ENCODE measurements around the gene UCN2.

UCN2 gene

GRCh38 chr3:48572517-48572916 is 8.9 kb upstream of the UCN2 start:
- no peaks in the 10 kb centered on the region for H3K9me3 Mint-ChIP-seq (ENCODE audit: low read depth)
- no peaks in the 10 kb centered on the region for H3K4me1 Mint-ChIP-seq (ENCODE audit: low read depth)
- no peaks in the 10 kb centered on the region for H3K27me3 Mint-ChIP-seq
- no peak overlapping the region for H3K27ac Mint-ChIP-seq
- H3K36me3 Mint-ChIP-seq = no peaks in the 10 kb centered on the region
- H3K4me3 Mint-ChIP-seq = no peak overlapping the region

DNA sequence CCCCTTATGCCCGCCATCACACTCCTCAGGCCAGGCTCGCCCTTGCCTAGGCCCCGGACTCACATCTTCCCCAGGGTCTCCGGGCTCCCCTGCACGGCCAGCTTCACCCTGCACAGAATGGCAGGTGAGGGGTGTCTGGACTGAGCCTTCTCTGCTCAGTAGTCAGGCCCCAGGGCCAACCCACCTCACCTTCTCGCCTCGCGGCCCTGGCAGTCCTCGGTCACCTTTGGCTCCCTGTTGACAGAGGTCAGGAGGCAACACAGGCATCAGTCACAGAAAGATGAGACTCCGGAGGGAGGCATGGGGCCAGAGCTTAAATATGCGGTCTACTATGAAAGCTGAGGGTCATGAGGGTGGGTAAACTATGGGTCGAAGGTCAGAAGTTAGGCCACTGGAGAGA is 8.4 kb upstream of the UCN2 start:
- no peaks in the 10 kb centered on the region for H3K9me3 Mint-ChIP-seq (ENCODE audit: low read depth)
- no peak overlapping the region for H3K27ac Mint-ChIP-seq
- no peaks in the 10 kb centered on the region for H3K27me3 Mint-ChIP-seq
- H3K4me1 Mint-ChIP-seq (ENCODE audit: low read depth) = no peaks in the 10 kb centered on the region
- no peak overlapping the region for H3K4me3 Mint-ChIP-seq
- H3K36me3 Mint-ChIP-seq = no peaks in the 10 kb centered on the region

- H3K4me1 Mint-ChIP-seq (ENCODE audit: low read depth) = no peaks in the 10 kb centered on the region
- no peaks in the 10 kb centered on the region for H3K9me3 Mint-ChIP-seq (ENCODE audit: low read depth)
- no peaks in the 10 kb centered on the region for H3K36me3 Mint-ChIP-seq
- no peaks in the 10 kb centered on the region for H3K27me3 Mint-ChIP-seq
- H3K4me3 Mint-ChIP-seq = no peak overlapping the region
- no peak overlapping the region for H3K27ac Mint-ChIP-seq
These were observed 6.3 kb upstream of the UCN2 start for GRCh38 chr3:48569808-48570450.

DNA sequence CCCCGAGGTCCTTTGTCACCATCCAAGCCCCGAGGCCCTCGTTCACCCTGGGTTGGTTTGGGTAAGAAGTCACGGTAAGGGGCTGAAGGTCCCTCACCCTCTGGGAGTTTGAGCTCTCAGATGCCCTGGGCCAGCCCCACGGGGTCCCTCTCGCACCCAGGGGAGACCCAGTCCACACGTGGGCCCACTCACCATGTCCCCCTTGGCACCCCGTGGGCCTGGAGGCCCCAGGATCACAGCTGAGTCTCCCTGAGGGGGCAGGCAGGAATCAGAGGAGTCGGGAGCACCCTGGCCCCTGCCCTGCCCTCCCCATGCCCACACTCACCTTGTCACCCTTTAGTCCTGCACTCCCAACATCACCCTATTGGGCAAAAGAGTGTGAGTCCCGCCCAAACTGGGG is 5.8 kb upstream of the UCN2 start:
- no peaks in the 10 kb centered on the region for H3K27me3 Mint-ChIP-seq
- no peaks in the 10 kb centered on the region for H3K9me3 Mint-ChIP-seq (ENCODE audit: low read depth)
- H3K4me1 Mint-ChIP-seq (ENCODE audit: low read depth) = no peaks in the 10 kb centered on the region
- no peaks in the 10 kb centered on the region for H3K36me3 Mint-ChIP-seq
- no peak overlapping the region for H3K4me3 Mint-ChIP-seq
- H3K27ac Mint-ChIP-seq = no peak overlapping the region

- Mint-ChIP-seq H3K27me3 (no peaks in the 10 kb centered on the region), H3K27ac (no peak overlapping the region), H3K9me3 (ENCODE audit: low read depth) (no peaks in the 10 kb centered on the region), H3K4me3 (no peak overlapping the region), H3K4me1 (ENCODE audit: low read depth) (no peaks in the 10 kb centered on the region), H3K36me3 (no peaks in the 10 kb centered on the region)
These were observed 4.9 kb upstream of the UCN2 start for GRCh38 chr3:48568476-48568875.

DNA sequence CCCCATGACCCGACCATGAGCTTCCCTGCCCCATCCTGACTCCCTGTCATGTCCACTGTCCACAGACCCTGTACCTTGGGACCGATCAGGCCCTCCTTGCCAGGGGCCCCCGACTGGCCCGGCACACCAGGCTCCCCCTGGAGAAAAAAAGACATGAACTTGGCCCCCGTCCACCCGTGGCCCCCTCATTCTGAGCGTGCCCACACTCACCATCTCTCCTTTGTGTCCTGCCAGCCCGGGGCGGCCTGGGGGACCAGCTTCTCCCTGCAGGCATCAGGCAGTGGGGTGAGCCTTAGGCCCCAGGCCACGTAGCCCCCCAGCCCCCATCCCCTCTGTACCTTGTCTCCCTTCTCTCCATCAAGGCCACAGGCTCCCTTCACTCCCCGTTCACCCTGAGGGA is 3.9 kb upstream of the UCN2 start:
- Mint-ChIP-seq H3K27ac (no peak overlapping the region), H3K4me1 (ENCODE audit: low read depth) (no peaks in the 10 kb centered on the region), H3K27me3 (no peaks in the 10 kb centered on the region), H3K9me3 (ENCODE audit: low read depth) (no peaks in the 10 kb centered on the region), H3K4me3 (no peak overlapping the region), H3K36me3 (no peaks in the 10 kb centered on the region)

DNA sequence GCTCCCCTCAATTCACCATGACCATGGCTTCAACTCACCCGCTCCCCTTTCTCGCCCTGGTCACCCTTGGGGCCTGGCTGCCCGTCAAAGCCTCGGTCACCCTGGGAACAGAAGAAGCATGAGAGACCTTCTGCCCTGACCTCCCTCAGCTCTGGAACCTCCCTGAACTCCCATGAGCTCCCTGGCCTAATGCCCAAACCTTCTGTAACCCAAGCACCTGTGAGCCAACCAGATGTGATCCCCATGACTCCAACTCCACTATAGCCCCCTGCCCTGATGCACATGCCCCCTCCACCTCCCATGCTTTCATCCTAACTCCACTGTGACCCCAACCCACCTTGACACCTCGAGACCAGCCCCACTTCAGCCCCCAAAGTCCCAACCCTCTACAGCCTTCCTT is 3.5 kb upstream of the UCN2 start:
- Mint-ChIP-seq H3K9me3 (ENCODE audit: low read depth) (no peaks in the 10 kb centered on the region), H3K36me3 (no peaks in the 10 kb centered on the region)

GRCh38 chr3:48566401-48566760 is 2.8 kb upstream of the UCN2 start:
- Mint-ChIP-seq H3K27me3 (no peaks in the 10 kb centered on the region), H3K27ac (no peak overlapping the region), H3K4me1 (ENCODE audit: low read depth) (no peaks in the 10 kb centered on the region), H3K4me3 (no peak overlapping the region), H3K9me3 (ENCODE audit: low read depth) (no peaks in the 10 kb centered on the region), H3K36me3 (no peaks in the 10 kb centered on the region)

More for the DNA sequence above, 3.5 kb upstream of the UCN2 start:
- Mint-ChIP-seq H3K4me3 (no peak overlapping the region), H3K4me1 (ENCODE audit: low read depth) (no peaks in the 10 kb centered on the region), H3K27me3 (no peaks in the 10 kb centered on the region), H3K27ac (no peak overlapping the region)

DNA sequence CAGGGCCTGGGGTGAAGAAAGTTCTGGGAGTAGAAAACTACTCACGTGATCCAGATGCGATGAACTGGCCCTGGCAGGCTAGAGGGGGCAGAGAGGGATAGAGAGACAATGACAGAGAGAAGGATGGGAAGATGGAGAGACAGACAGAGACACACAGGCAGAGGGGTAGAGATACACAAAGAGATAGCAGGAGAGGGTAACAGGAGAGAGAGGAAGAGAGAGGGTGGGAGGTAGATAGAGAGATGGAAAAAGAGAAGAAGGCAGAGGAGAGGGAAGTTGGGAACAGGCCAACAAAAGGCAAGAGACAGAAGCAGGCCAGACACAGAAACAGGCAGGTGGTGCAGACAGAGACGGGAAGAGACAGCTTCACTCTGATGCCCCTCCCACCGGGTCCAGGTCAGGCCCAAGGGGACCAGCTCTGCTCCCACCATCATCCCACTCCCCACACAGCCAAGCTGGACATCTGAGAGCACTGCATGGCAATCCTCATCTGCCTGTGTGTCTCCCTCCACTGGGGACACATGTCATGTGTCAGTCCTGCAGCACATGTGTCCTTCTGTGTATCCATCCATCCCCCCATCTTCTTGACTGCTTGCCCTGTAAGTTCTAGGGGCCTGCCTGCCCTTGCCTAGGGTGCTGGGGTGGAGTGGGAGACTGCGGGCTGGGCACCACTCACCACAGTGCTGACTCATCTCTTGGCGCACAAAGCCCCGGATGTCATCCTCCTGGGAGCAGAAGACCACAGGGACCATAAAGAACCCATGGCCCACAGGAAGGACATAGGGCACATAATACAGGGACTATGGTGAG is 2.2 kb upstream of the UCN2 start:
- no peaks in the 10 kb centered on the region for H3K4me1 Mint-ChIP-seq (ENCODE audit: low read depth)
- H3K4me3 Mint-ChIP-seq = no peak overlapping the region
- no peaks in the 10 kb centered on the region for H3K27me3 Mint-ChIP-seq
- H3K36me3 Mint-ChIP-seq = no peaks in the 10 kb centered on the region
- no peak overlapping the region for H3K27ac Mint-ChIP-seq
- H3K9me3 Mint-ChIP-seq (ENCODE audit: low read depth) = no peaks in the 10 kb centered on the region

GRCh38 chr3:48565186-48565585 is 1.6 kb upstream of the UCN2 start:
- Mint-ChIP-seq H3K36me3 (no peaks in the 10 kb centered on the region), H3K9me3 (ENCODE audit: low read depth) (no peaks in the 10 kb centered on the region), H3K27ac (no peak overlapping the region), H3K4me3 (no peak overlapping the region), H3K4me1 (ENCODE audit: low read depth) (no peaks in the 10 kb centered on the region), H3K27me3 (no peaks in the 10 kb centered on the region)

DNA sequence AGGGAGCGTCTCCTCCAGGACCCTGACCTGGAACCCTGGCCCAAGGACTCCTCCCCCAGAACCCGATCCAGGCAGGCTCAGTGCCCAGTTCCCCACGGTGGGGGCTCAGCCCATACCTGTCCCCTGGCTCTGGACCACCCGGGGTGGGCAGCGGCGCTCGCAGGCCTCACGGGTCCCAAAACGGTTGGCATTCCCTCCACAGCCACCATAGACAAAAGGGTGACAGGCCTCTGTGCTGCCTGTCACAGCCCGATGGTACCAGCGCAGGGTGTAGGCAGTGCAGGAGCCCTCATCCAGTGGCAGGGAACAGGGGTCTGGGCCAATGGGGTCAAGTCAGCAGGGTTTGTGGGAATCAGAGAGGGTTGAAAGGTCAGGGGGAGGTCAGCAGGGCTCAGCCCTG is 1.1 kb upstream of the UCN2 start:
- no peaks in the 10 kb centered on the region for H3K27me3 Mint-ChIP-seq
- no peaks in the 10 kb centered on the region for H3K4me1 Mint-ChIP-seq (ENCODE audit: low read depth)
- H3K9me3 Mint-ChIP-seq (ENCODE audit: low read depth) = no peaks in the 10 kb centered on the region
- no peak overlapping the region for H3K27ac Mint-ChIP-seq
- H3K36me3 Mint-ChIP-seq = no peaks in the 10 kb centered on the region
- no peak overlapping the region for H3K4me3 Mint-ChIP-seq

DNA sequence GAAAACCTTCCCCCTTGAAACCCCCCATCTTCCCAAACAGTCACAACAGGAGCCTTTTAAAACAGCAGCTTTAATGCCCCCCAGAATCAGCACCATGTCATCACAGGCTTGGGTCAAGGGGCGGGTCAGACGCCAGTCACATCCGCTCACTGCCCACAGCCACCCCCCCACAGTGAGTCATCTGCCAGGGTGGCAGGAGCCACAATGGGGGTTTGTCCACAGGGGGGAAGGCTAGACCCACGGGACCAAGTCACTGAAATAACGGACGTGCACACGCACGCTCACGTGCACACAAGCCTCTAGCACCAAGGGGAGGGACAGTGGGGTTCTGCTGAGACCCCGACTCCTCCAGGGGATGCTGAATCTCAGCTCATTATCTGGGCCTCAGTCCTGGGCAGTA is 441 bp upstream of the UCN2 start:
- Mint-ChIP-seq H3K4me3 (no peak overlapping the region), H3K27ac (no peak overlapping the region), H3K9me3 (ENCODE audit: low read depth) (no peaks in the 10 kb centered on the region), H3K27me3 (no peaks in the 10 kb centered on the region), H3K36me3 (no peaks in the 10 kb centered on the region), H3K4me1 (ENCODE audit: low read depth) (no peaks in the 10 kb centered on the region)

GRCh38 chr3:48562367-48563095 is 1.1 kb downstream of the UCN2 start:
- Mint-ChIP-seq H3K9me3 (ENCODE audit: low read depth) (no peaks in the 10 kb centered on the region), H3K36me3 (no peaks in the 10 kb centered on the region), H3K4me1 (ENCODE audit: low read depth) (peaks cover 10% of the 10 kb centered on the region), H3K27ac (no peak overlapping the region), H3K4me3 (no peak overlapping the region), H3K27me3 (no peaks in the 10 kb centered on the region)

DNA sequence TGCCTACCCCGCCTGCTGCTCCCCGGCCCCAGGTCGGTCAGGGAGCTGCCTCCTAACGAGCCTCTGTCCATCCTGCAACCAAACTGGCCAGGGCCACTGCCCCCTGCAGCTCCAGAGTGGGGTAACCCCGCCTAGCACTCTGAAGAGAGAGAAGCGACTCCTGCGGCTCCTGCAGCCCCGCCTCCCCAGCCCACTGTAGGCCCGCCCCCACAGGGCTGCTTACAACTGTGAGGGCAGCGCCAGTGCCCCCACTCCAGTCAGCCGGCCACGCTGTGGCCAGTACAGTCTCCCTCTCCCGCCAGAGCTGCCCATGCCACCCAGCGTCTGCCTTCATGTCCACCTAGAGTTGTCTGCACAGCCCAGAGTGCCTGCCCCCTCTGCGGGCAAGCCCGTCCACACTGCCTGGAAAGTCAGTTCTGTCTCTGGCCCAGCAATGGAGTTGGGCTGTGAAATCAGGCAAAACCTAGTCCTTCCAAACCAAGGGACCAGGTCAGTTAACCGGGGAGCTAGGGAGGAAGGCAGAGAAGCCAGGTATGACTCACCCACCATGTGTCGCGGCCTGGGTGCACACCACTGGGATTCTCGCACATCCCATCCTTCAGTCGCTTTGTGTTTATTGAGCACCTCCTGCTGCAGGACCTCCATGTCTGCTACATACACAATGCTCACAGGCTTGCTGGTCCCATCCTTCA is 2.4 kb downstream of the UCN2 start:
- Mint-ChIP-seq H3K4me3 (no peak overlapping the region), H3K36me3 (no peaks in the 10 kb centered on the region), H3K27me3 (no peaks in the 10 kb centered on the region), H3K9me3 (ENCODE audit: low read depth) (no peaks in the 10 kb centered on the region), H3K4me1 (ENCODE audit: low read depth) (peaks cover 15% of the 10 kb centered on the region), H3K27ac (no peak overlapping the region)

GRCh38 chr3:48560648-48561018 is 2.9 kb downstream of the UCN2 start:
- H3K9me3 Mint-ChIP-seq (ENCODE audit: low read depth) = no peaks in the 10 kb centered on the region
- no peak overlapping the region for H3K4me3 Mint-ChIP-seq
- H3K27me3 Mint-ChIP-seq = no peaks in the 10 kb centered on the region
- no peaks in the 10 kb centered on the region for H3K36me3 Mint-ChIP-seq
- H3K4me1 Mint-ChIP-seq (ENCODE audit: low read depth) = peaks cover 17% of the 10 kb centered on the region
- no peak overlapping the region for H3K27ac Mint-ChIP-seq

Measured in activated naive CD8-positive, alpha-beta T cell (primary cell).